Measurements from ENCODE around the gene AGRN.
"Not testable (repeated sequence)": the region's sequence is repeated elsewhere in the genome, so short reads cannot be mapped to it uniquely, and the experiment has no call there.

Gene AGRN

GRCh38 chr1:1099506-1100183 is 79.7 kb downstream of the AGRN start:
- no peak overlapping the region for H3K4me3 ChIP-seq (ENCODE audit: insufficient read depth, low read depth, low read length)
- H3K27ac ChIP-seq (ENCODE audit: insufficient read depth, low read depth, low read length, poor library complexity, severe bottlenecking) = no peak overlapping the region
- WGBS, 2 experiments = 87 to 88% methylated on average over 4 of the region's 4 CpGs
- no peaks in the 10 kb centered on the region for H3K27me3 ChIP-seq (ENCODE audit: control insufficient read depth, insufficient read depth, low read length, poor library complexity, severe bottlenecking)
- no peaks in the 10 kb centered on the region for H3K9me3 ChIP-seq (ENCODE audit: control insufficient read depth, low read length)
- H3K36me3 ChIP-seq (ENCODE audit: control insufficient read depth, insufficient read depth, low read length) = no peaks in the 10 kb centered on the region
- H3K4me1 ChIP-seq (ENCODE audit: control insufficient read depth, insufficient read depth, low read length) = no peaks in the 10 kb centered on the region

GRCh38 chr1:1100296-1100695 is 80.4 kb downstream of the AGRN start:
- H3K36me3 ChIP-seq (ENCODE audit: control insufficient read depth, insufficient read depth, low read length) = no peaks in the 10 kb centered on the region
- WGBS, 2 experiments = 87% methylated on average over 11 of the region's 11 CpGs
- no peak overlapping the region for H3K27ac ChIP-seq (ENCODE audit: insufficient read depth, low read depth, low read length, poor library complexity, severe bottlenecking)
- H3K9me3 ChIP-seq (ENCODE audit: control insufficient read depth, low read length) = no peaks in the 10 kb centered on the region
- no peak overlapping the region for H3K4me3 ChIP-seq (ENCODE audit: insufficient read depth, low read depth, low read length)
- no peaks in the 10 kb centered on the region for H3K27me3 ChIP-seq (ENCODE audit: control insufficient read depth, insufficient read depth, low read length, poor library complexity, severe bottlenecking)
- no peaks in the 10 kb centered on the region for H3K4me1 ChIP-seq (ENCODE audit: control insufficient read depth, insufficient read depth, low read length)

GRCh38 chr1:1101503-1101902 is 81.6 kb downstream of the AGRN start:
- Histone ChIP-seq H3K9me3 (ENCODE audit: control insufficient read depth, low read length) (no peaks in the 10 kb centered on the region), H3K27ac (ENCODE audit: insufficient read depth, low read depth, low read length, poor library complexity, severe bottlenecking) (no peak overlapping the region), H3K4me3 (ENCODE audit: insufficient read depth, low read depth, low read length) (no peak overlapping the region), H3K4me1 (ENCODE audit: control insufficient read depth, insufficient read depth, low read length) (no peaks in the 10 kb centered on the region), H3K27me3 (ENCODE audit: control insufficient read depth, insufficient read depth, low read length, poor library complexity, severe bottlenecking) (no peaks in the 10 kb centered on the region), H3K36me3 (ENCODE audit: control insufficient read depth, insufficient read depth, low read length) (no peaks in the 10 kb centered on the region)
- WGBS, 2 experiments = 79% methylated on average over 7 of the region's 7 CpGs

GRCh38 chr1:1104152-1104551 is 84.2 kb downstream of the AGRN start:
- not testable (repeated sequence) for H3K4me1 ChIP-seq (ENCODE audit: control insufficient read depth, insufficient read depth, low read length); H3K4me3 ChIP-seq (ENCODE audit: insufficient read depth, low read depth, low read length)

More at GRCh38 chr1:1104152-1104551, 84.2 kb downstream of the AGRN start:
- not testable (repeated sequence) for H3K27ac ChIP-seq (ENCODE audit: insufficient read depth, low read depth, low read length, poor library complexity, severe bottlenecking); H3K9me3 ChIP-seq (ENCODE audit: control insufficient read depth, low read length); H3K36me3 ChIP-seq (ENCODE audit: control insufficient read depth, insufficient read depth, low read length); H3K27me3 ChIP-seq (ENCODE audit: control insufficient read depth, insufficient read depth, low read length, poor library complexity, severe bottlenecking)
- 93 to 94% methylated on average over 6 of the region's 6 CpGs for WGBS, 2 experiments
